WTC11 (cell line): ENCODE data around the gene WWOX. TPM values are rescaled to one million over a fixed set of nuclear protein-coding genes. Genes with fewer than 3 reads are reported as not detected.

Experiments
- ATAC-seq: fragments of 200-7000 bp; cut with Tn5 transposase; 2 replicates; pipeline ENCODE4 v1.10.0; 2021; ENCODE audit warnings: mild to moderate bottlenecking, moderate library complexity
- CTCF ChIA-PET: fragments of 300-600 bp; sonication (Branson Sonifier 250); formaldehyde crosslinking; loops from one replicate; lab custom pipeline; 2021; ENCODE audit warnings: antibody characterized with exemption; lab: Charles Lee
- POLR2A ChIA-PET: fragments of 350-600 bp; sonication (Branson Sonifier 250); formaldehyde crosslinking; loops from one replicate; lab custom pipeline; 2021; ENCODE audit warnings: antibody characterized with exemption; lab: Charles Lee
- DNase-seq: peaks from one replicate; pipeline ENCODE4 v3.0.0; 2021; ENCODE audit warnings: low spot score
- H3K27ac Mint-ChIP-seq: 2 replicates; pipeline ENCODE4 v1.8.0; 2021; ENCODE audit warnings: mixed read lengths
- H3K27me3 Mint-ChIP-seq: 2 replicates; pipeline ENCODE4 v1.8.0; 2021; ENCODE audit warnings: low read depth, mild to moderate bottlenecking, moderate library complexity, mixed read lengths
- H3K36me3 Mint-ChIP-seq: 2 replicates; pipeline ENCODE4 v1.8.0; 2021; ENCODE audit warnings: mixed read lengths
- H3K4me1 Mint-ChIP-seq: 2 replicates; pipeline ENCODE4 v1.8.0; 2022; ENCODE audit warnings: mixed read lengths
- H3K4me3 Mint-ChIP-seq: 2 replicates; pipeline ENCODE4 v1.8.0; 2021; ENCODE audit warnings: mild to moderate bottlenecking, moderate library complexity, mixed read lengths
- H3K9me3 Mint-ChIP-seq: 2 replicates; pipeline ENCODE4 v1.8.0; 2021; ENCODE audit warnings: mixed read lengths
- ELF4 ChIP-seq: sonication (generic); formaldehyde crosslinking; IDR thresholded peaks from 2 replicates; pipeline ENCODE4 v1.8.1; 2022; ENCODE audit warnings: low read depth, mild to moderate bottlenecking, moderate library complexity, missing genetic modification reagents
- FOXJ3 ChIP-seq: sonication (generic); formaldehyde crosslinking; IDR thresholded peaks from 2 replicates; pipeline ENCODE4 v1.9.0; 2021; ENCODE audit warnings: missing genetic modification reagents, mild to moderate bottlenecking, borderline replicate concordance
- GABPB1 ChIP-seq: sonication (generic); formaldehyde crosslinking; IDR thresholded peaks from 2 replicates; pipeline ENCODE4 v1.8.1; 2023; ENCODE audit warnings: mild to moderate bottlenecking, missing genetic modification reagents
- IRF2 ChIP-seq: sonication (generic); formaldehyde crosslinking; IDR thresholded peaks from 2 replicates; pipeline ENCODE4 v1.8.0; 2022; ENCODE audit warnings: low read depth, missing genetic modification reagents, borderline replicate concordance
- KAT7 ChIP-seq: sonication (generic); formaldehyde crosslinking; IDR thresholded peaks from 2 replicates; pipeline ENCODE4 v1.8.1; 2023; ENCODE audit warnings: missing genetic modification reagents, mild to moderate bottlenecking, borderline replicate concordance
- MXD4 ChIP-seq: fragments of 250-450 bp; sonication (Bioruptor Pico); IDR thresholded peaks from 2 replicates; pipeline ENCODE4 v1.8.0; 2021; ENCODE audit warnings: mild to moderate bottlenecking, moderate library complexity, borderline replicate concordance
- OVOL2 ChIP-seq: fragments of 250-450 bp; sonication (Bioruptor Pico); IDR thresholded peaks from 2 replicates; pipeline ENCODE4 v1.9.0; 2021; ENCODE audit warnings: mild to moderate bottlenecking, borderline replicate concordance
- SOX15 ChIP-seq: fragments of 250-450 bp; sonication (Bioruptor Pico); IDR thresholded peaks from 2 replicates; pipeline ENCODE4 v1.9.0; 2021; ENCODE audit warnings: mild to moderate bottlenecking
- TCF7 ChIP-seq: sonication (generic); formaldehyde crosslinking; IDR thresholded peaks from 2 replicates; pipeline ENCODE4 v1.8.0; 2022; ENCODE audit warnings: mild to moderate bottlenecking, low read depth, missing genetic modification reagents, moderate library complexity
- ZNF263 ChIP-seq: sonication (generic); formaldehyde crosslinking; IDR thresholded peaks from 2 replicates; pipeline ENCODE4 v1.8.1; 2022; ENCODE audit warnings: low read depth, mild to moderate bottlenecking, moderate library complexity, missing genetic modification reagents
- ZNF671 ChIP-seq: fragments of 250-450 bp; sonication (Bioruptor Pico); IDR thresholded peaks from 2 replicates; pipeline ENCODE4 v1.8.0; 2021; ENCODE audit warnings: mild to moderate bottlenecking
- total RNA-seq: library from RNA; stranded (reverse); gene quantifications from 3 replicates; pipeline ENCODE4 v1.2.3, GENCODE V29; 2021
- TF ChIP-seq, protein P1 (sequence below): sonication (generic); formaldehyde crosslinking; IDR thresholded peaks from 2 replicates; pipeline ENCODE4 v1.8.1; 2022; ENCODE audit warnings: missing genetic modification reagents, borderline replicate concordance
- TF ChIP-seq, protein P2 (sequence below): fragments of 250-450 bp; sonication (Bioruptor Pico); IDR thresholded peaks from 2 replicates; pipeline ENCODE4 v1.9.0; 2021; ENCODE audit warnings: mild to moderate bottlenecking, borderline replicate concordance
- TF ChIP-seq, protein P3 (sequence below): sonication (generic); formaldehyde crosslinking; IDR thresholded peaks from 2 replicates; pipeline ENCODE4 v1.8.0; 2023; ENCODE audit warnings: mild to moderate bottlenecking, missing genetic modification reagents
- TF ChIP-seq, protein P4 (sequence below): fragments of 250-450 bp; sonication (Bioruptor Pico); IDR thresholded peaks from 2 replicates; pipeline ENCODE4 v2.1.2; 2022; ENCODE audit warnings: mild to moderate bottlenecking, moderate library complexity
- TF ChIP-seq, protein P5 (sequence below): sonication (generic); formaldehyde crosslinking; IDR thresholded peaks from 2 replicates; pipeline ENCODE4 v1.8.1; 2022; ENCODE audit warnings: mild to moderate bottlenecking, moderate library complexity, missing genetic modification reagents

The WWOX gene
- total RNA-seq, 1 experiment from 2014 or later = 15.7 TPM

DNA sequence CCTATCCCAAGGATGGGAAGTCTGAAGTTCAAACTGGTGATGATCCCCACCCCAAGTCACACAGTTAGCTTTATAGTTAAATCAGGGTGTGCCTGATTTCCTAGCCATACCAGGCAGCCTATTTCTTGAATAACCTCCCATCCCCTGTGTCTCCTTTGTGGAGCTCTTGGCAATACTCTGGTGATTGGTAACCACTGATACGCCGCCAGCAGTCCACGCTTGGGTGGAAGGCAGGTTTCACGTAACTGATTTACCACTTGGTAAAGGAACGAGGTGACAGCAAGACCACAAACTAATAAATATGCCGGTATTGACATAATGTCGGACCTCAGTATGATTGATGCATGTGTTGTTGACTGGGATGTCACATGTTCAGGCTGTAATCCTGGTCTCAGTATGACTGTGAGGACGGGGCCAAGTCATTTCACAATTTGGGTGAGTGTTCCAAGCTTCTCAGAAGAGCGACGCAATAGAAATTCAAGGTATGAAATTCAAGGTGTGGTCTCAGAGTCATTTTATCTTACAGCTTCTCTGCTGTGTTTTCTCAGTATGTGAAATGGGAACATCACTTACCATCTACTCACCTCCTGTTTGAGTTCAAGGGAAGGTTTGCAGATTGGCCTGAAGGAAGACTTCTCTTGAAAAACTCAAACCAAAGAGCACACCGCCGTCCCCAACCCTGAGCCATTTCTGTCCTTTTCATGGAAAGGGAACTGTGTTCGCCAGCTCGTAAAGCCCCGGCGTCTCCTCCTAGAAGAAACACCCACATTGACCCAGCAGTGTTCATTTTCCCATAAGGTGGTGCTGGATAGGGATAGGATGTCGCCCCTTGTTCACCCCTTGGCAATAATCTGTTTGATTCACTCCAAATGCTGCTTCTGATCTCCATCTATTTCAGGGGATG lies 678.9 kb downstream of the WWOX start:
- peaks cover 10% of the 10 kb centered on the region for H3K4me1 Mint-ChIP-seq
- no peak overlapping the region for H3K4me3 Mint-ChIP-seq
- ATAC-seq = no peak

More for the DNA sequence above, 678.9 kb downstream of the WWOX start:
- no peak for DNase-seq
- TF ChIP-seq MXD4 (CRISPR knock-in tag) = no peak
- no peak for TF ChIP-seq TCF7 (CRISPR knock-in tag)
- TF ChIP-seq, protein P1, sequence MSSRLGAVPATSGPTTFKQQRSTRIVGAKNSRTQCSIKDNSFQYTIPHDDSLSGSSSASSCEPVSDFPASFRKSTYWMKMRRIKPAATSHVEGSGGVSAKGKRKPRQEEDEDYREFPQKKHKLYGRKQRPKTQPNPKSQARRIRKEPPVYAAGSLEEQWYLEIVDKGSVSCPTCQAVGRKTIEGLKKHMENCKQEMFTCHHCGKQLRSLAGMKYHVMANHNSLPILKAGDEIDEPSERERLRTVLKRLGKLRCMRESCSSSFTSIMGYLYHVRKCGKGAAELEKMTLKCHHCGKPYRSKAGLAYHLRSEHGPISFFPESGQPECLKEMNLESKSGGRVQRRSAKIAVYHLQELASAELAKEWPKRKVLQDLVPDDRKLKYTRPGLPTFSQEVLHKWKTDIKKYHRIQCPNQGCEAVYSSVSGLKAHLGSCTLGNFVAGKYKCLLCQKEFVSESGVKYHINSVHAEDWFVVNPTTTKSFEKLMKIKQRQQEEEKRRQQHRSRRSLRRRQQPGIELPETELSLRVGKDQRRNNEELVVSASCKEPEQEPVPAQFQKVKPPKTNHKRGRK = no peak
- no peak for TF ChIP-seq FOXJ3 (CRISPR knock-in tag)
- no peak for TF ChIP-seq ZNF671
- TF ChIP-seq ZNF263 (CRISPR knock-in tag) = no peak
- TF ChIP-seq, protein P2, sequence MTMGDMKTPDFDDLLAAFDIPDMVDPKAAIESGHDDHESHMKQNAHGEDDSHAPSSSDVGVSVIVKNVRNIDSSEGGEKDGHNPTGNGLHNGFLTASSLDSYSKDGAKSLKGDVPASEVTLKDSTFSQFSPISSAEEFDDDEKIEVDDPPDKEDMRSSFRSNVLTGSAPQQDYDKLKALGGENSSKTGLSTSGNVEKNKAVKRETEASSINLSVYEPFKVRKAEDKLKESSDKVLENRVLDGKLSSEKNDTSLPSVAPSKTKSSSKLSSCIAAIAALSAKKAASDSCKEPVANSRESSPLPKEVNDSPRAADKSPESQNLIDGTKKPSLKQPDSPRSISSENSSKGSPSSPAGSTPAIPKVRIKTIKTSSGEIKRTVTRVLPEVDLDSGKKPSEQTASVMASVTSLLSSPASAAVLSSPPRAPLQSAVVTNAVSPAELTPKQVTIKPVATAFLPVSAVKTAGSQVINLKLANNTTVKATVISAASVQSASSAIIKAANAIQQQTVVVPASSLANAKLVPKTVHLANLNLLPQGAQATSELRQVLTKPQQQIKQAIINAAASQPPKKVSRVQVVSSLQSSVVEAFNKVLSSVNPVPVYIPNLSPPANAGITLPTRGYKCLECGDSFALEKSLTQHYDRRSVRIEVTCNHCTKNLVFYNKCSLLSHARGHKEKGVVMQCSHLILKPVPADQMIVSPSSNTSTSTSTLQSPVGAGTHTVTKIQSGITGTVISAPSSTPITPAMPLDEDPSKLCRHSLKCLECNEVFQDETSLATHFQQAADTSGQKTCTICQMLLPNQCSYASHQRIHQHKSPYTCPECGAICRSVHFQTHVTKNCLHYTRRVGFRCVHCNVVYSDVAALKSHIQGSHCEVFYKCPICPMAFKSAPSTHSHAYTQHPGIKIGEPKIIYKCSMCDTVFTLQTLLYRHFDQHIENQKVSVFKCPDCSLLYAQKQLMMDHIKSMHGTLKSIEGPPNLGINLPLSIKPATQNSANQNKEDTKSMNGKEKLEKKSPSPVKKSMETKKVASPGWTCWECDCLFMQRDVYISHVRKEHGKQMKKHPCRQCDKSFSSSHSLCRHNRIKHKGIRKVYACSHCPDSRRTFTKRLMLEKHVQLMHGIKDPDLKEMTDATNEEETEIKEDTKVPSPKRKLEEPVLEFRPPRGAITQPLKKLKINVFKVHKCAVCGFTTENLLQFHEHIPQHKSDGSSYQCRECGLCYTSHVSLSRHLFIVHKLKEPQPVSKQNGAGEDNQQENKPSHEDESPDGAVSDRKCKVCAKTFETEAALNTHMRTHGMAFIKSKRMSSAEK (CRISPR knock-in tag) = no peak
- no peak for TF ChIP-seq KAT7
- no peak for TF ChIP-seq ELF4 (CRISPR knock-in tag)
- TF ChIP-seq, protein P3, sequence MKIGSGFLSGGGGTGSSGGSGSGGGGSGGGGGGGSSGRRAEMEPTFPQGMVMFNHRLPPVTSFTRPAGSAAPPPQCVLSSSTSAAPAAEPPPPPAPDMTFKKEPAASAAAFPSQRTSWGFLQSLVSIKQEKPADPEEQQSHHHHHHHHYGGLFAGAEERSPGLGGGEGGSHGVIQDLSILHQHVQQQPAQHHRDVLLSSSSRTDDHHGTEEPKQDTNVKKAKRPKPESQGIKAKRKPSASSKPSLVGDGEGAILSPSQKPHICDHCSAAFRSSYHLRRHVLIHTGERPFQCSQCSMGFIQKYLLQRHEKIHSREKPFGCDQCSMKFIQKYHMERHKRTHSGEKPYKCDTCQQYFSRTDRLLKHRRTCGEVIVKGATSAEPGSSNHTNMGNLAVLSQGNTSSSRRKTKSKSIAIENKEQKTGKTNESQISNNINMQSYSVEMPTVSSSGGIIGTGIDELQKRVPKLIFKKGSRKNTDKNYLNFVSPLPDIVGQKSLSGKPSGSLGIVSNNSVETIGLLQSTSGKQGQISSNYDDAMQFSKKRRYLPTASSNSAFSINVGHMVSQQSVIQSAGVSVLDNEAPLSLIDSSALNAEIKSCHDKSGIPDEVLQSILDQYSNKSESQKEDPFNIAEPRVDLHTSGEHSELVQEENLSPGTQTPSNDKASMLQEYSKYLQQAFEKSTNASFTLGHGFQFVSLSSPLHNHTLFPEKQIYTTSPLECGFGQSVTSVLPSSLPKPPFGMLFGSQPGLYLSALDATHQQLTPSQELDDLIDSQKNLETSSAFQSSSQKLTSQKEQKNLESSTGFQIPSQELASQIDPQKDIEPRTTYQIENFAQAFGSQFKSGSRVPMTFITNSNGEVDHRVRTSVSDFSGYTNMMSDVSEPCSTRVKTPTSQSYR (CRISPR knock-in tag) = no peak
- TF ChIP-seq, protein P4, sequence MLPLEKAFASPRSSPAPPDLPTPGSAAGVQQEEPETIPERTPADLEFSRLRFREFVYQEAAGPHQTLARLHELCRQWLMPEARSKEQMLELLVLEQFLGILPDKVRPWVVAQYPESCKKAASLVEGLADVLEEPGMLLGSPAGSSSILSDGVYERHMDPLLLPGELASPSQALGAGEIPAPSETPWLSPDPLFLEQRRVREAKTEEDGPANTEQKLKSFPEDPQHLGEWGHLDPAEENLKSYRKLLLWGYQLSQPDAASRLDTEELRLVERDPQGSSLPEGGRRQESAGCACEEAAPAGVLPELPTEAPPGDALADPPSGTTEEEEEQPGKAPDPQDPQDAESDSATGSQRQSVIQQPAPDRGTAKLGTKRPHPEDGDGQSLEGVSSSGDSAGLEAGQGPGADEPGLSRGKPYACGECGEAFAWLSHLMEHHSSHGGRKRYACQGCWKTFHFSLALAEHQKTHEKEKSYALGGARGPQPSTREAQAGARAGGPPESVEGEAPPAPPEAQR = no peak
- TF ChIP-seq SOX15 (CRISPR knock-in tag) = no peak
- TF ChIP-seq GABPB1 (CRISPR knock-in tag) = no peak
- TF ChIP-seq, protein P5, sequence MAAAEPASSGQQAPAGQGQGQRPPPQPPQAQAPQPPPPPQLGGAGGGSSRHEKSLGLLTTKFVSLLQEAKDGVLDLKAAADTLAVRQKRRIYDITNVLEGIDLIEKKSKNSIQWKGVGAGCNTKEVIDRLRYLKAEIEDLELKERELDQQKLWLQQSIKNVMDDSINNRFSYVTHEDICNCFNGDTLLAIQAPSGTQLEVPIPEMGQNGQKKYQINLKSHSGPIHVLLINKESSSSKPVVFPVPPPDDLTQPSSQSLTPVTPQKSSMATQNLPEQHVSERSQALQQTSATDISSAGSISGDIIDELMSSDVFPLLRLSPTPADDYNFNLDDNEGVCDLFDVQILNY (CRISPR knock-in tag) = no peak
- TF ChIP-seq OVOL2 (CRISPR knock-in tag) = no peak
- TF ChIP-seq IRF2 = no peak
- CTCF ChIA-PET = interaction anchor here (0.7 kb wide), 1 partner anchor 298 kb away, joined by 3 read pairs; no protein-coding TSS in a partner anchor
- Mint-ChIP-seq H3K9me3 (no peaks in the 10 kb centered on the region), H3K36me3 (no peaks in the 10 kb centered on the region), H3K27me3 (no peaks in the 10 kb centered on the region), H3K27ac (no peak overlapping the region)
- POLR2A ChIA-PET = no interaction called here
